ENCODE results near the gene DOCK8.
"Not testable (repeated sequence)": the region's sequence is repeated elsewhere in the genome, so short reads cannot be mapped to it uniquely, and the experiment has no call there.

DOCK8 gene

DNA sequence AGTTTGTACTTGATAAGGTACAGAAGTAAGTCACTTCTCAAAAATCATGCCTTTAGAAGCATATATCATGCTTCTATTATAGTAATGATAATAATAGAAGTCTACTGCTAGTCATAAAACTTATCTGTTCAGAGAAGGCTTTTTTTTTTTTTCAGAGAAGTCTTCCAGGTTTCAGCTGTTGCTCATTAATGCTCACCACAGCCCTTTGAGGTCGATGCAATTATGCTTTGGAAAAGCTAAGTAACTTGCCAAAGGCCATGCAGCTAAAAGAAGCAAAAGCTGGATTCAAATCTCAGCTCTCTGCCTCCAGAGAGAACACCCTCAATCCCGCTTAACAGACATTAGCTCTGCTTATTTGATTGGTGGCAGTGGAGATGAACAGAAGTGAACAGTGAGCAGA lies 150.8 kb downstream of the DOCK8 start:
- no peak for DNase-seq (ENCODE audit: low spot score)

DNA sequence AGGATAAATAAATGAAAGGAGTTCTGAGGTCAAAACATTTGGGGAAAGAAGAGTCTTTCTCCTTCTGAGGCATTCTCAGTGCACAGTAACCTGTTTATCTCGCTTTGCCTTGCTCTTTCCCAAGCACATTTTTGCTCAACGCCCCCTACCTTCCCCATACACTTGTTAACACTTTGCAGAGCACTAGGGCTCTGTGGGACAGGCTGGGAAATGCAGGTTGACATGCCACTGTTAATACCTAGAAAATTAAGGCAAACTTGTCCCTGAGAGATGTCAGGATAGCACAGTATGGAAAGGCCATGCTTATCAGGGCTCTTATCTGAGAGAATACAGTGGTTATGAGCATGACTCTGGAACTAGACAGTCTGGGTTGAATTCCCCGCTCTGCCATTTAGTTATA lies 152.0 kb downstream of the DOCK8 start:
- no peak for DNase-seq (ENCODE audit: low spot score)

DNA sequence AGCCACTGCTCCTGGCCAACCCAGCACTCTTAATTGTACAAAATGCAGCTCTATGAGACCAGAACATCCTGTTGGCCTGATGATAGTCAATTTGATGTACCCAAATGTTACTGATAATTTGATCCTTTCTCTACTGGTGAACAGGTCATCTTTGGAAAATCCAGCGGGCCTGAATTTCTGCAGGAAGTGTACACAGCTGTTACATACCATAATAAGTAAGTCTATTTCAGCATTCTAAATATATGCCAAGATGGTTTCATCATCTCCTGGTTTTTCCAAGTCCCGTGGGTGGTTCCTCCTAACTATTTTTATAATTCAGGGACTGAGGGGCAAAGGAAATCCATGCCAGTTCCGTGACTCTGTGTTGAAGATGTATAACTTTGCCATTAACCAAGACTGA lies 155.4 kb downstream of the DOCK8 start:
- DNase-seq (ENCODE audit: low spot score) = no peak

DNA sequence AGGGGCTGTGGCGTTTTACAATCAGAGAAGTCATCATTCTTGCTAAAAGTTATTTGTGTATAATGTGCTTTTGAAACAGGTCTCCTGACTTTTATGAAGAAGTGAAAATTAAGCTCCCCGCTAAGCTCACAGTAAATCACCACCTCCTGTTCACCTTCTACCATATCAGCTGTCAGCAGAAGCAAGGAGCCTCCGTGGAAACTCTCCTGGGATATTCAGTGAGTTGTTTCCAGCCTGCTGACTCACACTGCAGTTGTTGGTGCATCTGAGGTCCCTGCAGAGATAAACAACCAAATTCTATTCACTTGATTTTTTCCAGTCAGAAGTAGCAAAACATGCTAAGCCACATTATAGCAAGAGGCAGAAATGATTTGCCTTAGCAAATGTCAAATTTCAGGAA lies 156.7 kb downstream of the DOCK8 start:
- no peak for DNase-seq (ENCODE audit: low spot score)

DNA sequence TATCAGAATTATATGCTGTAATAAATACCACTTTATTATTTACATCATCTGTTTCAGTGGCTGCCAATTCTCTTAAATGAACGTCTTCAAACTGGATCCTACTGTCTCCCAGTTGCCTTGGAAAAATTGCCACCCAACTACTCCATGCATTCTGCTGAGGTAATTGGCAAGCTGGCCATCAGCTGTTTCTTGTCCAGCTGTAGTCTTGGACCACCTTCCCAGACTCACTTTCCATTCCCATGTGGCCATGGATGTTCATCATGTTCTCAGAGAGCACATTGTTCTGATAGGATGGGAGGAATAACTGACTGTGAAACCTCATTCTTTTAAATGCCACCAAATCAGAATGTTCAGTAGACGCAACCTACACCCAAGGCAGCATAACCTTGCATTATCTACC lies 157.5 kb downstream of the DOCK8 start:
- DNase-seq (ENCODE audit: low spot score) = no peak

DNA sequence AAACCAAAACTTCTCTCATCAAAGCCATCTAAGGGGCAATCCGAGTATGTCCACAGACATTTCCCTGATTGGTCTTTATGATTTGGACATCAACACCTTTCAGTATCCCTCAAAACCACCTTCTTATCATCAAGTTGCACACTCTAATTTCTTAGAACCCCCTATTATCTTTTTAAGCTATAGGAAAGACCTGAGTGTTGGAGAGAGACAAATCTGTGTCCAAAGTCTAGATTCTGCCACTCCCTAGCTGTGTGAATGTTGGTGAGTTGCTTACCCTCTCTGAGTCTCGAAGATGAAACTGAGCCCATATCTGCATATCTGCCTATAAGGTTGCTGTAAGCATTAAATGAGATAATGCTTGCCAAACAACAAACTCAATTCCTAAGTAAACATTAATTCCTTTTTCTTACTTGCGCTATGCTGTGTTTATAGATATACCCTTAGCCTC lies 159.1 kb downstream of the DOCK8 start:
- no peak for DNase-seq (ENCODE audit: low spot score)

DNA sequence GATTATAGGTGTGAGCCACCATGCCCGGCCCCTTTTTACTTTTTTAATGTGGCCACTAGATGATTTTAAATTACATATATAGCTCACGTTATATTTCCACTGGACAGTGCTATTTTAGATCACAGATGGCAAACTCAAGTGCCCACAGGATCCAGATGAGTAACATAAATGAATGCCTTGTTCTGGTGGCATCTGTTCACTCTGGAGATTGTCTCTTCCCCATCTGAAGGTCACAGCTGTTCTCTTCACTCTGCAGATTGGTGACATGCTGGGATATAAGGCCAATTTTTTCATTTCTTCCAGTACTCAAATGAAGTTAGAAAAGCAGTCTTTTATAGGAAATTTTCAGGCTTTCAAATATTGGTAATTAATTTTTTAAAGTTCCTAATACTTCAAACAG lies 160.1 kb downstream of the DOCK8 start:
- no peak for DNase-seq (ENCODE audit: low spot score)

DNA sequence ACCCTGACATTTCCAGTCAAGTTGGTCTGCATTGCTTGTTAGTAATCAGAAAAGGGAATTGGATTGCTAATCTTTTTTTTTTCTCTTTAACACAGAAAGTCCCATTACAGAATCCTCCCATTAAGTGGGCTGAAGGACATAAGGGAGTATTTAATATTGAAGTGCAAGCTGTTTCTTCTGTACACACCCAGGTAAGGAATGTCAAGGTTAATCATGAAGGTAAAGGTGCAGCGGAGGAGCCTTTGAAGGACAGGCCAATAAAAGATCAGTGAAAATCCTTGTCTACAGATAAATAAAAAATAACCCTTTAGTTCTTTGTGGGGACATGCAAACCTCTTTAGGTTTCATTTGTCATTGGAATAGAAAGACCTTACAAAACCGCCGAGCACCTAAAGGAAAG lies 161.4 kb downstream of the DOCK8 start:
- DNase-seq (ENCODE audit: low spot score) = no peak

DNA sequence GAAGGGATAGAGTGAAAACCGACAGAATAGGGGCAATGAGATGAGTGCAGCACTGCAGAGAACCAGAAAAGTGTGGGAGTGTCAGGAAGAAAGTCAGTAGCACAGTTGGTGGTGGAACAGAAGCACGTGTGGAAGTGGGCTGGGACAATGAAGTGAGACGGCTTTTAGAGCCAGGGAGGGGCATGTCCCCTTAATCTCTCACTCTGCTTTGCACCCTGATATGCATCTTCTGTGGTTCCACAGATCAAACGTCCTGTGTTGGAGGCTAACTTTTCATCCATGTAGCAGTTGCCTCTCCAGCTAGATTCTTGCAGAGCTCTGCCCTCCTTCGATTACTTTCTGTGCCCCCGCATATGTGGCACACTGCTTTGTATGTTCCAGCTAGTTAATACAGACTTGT lies 163.6 kb downstream of the DOCK8 start:
- DNase-seq (ENCODE audit: low spot score) = no peak

DNA sequence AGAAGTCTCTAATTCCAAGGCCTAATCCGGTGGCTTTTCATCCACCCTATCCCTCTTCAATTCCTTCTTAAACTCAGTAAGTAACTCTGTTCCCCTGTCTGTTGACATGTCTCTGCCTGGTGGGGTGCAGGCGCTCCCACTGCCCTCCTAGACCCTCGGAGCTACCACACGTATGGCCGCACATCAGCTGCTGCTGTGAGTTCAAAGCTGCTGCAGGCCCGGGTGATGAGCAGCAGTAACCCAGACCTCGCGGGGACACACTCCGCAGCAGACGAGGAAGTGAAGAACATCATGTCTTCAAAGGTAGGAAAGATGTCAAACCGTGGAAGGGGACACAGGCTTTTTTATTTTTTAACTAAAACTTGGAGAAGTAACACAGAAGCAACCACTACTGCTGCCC lies 167.7 kb downstream of the DOCK8 start:
- no peak for DNase-seq (ENCODE audit: low spot score)

DNA sequence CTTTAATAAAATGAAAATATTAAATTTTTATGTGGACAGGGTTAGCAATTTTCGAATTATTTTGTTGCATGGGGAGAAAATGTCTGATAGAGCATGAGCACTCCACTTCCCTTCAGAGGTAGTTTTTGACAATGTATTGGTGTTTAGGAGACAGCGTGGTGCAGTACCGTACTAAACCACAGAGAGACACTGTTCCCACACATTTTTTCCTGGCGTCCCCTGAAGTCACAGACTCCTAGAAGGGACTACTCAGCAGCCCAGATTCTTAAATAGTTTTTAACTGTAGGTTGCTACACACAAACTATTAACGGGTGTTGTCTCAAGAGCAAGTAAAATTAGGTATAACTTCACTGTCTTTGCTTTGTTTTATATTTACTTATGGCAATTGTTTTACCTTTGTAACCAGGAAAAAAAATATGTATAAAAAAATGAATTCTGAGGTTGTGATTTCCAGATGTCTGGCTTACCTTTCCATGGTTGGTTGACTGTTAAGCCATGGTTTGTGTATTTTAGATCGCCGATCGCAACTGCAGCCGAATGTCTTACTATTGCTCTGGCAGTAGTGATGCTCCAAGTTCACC lies 171.2 kb downstream of the DOCK8 start:
- DNase-seq (ENCODE audit: low spot score) = peak; percentile 7

DNA sequence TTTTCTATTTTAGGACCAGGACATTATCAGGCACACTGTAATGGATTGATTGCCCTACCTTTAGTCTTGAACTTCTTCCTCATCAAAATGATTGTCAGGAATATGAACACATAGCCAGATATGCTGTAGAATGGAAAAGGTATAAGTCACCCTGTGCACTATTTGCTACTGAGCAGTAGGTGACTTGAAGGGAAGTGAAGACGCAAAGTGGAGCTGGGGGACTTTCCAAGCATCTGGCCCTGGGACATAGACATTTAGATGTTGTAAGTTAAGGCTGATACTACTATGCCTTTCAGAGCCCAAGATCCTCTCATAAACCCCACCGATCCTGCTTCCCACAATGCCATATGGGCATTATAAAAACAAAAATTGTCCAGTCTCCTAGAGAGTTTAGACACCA lies 174.5 kb downstream of the DOCK8 start:
- DNase-seq (ENCODE audit: low spot score) = no peak

DNA sequence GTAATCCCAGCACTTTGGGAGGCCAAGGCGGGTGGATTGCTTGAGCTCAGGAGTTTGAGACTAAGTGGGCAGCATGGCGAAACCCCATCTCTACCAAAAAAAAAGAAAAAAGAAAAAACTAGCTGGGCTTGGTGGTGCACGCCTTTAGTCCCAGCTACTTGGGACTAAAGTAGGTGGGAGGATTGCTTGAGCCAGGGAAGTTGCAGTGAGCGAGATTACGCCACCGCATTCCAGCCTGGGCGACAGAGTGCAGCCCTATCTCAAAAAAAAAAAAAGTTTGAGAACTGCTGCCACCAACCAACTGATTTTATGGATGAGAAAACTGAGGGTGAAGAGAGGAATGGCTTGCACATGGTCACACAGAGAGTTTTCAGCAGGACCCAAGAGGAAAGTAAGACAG lies 175.1 kb downstream of the DOCK8 start:
- no peak for DNase-seq (ENCODE audit: low spot score)

DNA sequence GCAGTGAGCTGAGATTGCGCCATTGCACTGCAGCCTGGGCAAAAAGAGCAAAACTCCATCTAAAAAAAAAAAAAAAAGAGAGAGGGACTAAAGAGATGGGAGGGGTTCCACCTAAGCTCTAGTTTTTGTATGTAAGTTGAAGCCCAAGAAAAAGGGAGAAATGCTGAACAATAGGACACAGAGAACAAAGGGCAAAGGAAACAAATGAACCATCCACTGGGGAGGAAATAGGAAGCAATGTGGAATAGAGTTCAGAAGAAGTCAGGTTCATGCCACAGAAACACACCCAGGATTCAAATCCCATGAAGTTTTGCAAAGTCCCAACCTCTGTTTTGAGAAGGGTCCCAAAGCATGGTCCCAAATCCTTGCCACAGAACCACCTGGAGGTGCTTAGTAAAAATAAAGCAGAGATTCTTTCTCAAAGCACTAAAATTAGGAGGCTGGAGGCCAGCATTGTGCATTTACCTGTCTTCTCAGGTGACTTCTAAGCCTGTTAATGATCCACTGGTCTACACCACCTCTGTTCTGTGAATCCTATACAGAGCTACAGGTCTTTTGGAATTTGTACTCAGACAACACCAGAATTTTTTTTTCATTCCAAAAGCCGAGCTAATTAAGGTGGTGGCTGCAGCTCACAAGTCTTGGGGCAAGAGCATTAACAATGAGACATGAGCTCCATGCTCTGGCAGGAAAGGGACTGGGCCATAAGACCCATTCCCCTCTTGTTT lies 177.6 kb downstream of the DOCK8 start:
- DNase-seq (ENCODE audit: low spot score) = no peak

DNA sequence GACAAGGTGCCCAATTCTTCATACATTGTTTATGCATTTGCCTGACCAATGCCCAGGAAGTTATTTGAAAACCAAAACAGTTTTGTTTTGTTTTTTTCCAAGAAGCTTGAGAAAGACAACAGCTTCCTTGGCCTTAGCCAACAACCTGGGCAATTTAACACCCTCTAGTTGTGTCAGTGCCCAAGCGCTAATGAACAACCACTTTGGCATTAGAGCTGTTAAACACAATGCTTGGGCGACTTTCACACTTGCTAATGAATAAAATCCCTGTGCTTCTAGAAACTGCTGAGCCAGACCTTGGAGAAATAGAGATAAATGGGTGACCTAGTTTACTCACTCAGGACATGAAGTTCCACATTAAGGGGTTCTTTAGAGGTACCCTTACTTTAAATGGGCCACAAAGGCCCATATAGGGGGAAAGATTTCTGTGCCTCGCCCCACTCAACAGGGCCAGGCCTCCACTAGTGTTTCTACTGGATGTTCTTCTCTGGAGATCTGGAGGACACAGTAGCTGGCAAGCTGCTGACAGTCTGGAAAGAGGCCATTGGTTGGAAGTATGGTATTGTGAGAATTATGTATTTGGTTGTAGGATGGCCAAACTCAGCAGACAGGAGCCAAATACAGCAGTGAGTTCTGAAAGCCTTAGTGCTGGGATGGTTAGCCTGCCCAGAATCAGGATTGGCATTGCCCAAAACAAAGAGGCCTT lies 179.8 kb downstream of the DOCK8 start:
- DNase-seq (ENCODE audit: low spot score) = no peak

DNA sequence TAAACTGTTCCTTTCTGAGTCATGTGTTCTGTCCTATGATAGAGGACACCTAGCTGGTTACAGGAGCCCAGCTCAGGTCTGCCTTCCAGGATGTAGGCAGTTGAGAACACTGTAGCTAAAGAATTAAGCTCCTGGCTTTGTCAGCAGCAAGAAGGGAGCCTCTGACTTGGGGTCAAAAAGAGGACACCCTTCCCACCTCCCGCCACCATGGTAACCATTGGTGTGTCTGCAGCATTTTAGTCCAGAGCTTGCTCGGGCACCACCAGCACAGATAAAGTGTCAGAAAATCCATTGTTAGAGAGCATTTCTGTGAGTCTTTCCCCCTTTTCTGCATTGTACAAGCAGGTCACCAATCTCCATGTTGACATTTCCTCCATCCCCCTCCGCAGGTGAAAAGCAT lies 181.7 kb downstream of the DOCK8 start:
- DNase-seq (ENCODE audit: low spot score) = no peak

DNA sequence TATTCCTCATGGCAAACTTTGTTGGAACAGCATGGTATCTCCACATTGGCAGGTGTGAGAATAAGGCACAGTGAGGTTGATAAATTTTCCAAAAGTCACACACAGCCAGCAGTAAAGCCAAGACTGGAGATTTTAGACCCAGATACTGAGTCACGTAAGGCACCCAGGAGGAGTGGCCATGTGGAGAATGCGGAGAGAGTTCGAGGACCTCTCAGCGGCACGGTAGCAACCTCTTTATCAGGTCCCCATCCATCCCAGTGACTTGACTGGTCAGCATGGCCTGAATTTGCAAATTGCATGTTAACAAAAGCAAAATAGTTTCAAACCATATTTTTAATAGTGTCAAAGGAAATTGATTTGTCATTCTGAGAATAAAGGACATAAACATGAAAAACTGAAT lies 183.4 kb downstream of the DOCK8 start:
- no peak for DNase-seq (ENCODE audit: low spot score)

DNA sequence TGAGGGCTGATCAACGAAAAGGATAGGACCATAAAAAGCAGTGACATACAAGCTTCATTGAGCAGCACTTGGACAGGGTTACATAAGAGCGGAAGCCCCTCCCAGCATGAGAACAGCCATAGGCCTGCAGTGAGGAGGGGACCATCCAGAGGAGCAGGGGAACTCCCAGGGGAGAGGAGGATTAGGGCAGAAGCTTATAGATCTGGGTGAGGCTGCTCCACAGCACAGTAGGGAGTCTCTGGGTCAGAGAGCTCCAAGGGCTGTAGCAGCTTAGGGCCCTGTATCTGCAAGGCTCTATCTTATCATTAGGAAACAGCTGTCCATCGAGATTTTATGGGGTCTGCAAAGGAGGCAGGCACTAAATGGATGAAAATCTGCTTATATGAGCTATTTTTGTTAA lies 186.6 kb downstream of the DOCK8 start:
- DNase-seq (ENCODE audit: low spot score) = no peak

DNA sequence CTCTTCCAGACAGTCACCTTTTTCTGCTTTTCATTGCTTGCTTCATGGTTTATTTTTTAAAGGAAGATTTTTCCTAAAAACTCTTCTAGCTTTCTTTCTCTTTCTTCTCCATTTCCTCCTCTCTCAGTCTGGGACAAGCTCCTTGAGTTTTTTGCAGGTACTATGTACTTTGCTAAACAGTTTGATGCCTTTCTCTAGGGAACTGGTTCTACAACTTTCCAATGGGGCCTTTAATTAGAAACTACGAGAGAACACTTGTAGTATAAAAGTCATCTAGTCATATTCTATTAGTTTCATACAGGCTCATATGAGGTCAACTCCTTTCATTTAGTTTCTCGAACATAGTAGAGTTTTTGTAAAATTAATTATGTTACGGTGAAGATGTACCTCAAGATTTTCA lies 189.6 kb downstream of the DOCK8 start:
- DNase-seq (ENCODE audit: low spot score) = no peak

DNA sequence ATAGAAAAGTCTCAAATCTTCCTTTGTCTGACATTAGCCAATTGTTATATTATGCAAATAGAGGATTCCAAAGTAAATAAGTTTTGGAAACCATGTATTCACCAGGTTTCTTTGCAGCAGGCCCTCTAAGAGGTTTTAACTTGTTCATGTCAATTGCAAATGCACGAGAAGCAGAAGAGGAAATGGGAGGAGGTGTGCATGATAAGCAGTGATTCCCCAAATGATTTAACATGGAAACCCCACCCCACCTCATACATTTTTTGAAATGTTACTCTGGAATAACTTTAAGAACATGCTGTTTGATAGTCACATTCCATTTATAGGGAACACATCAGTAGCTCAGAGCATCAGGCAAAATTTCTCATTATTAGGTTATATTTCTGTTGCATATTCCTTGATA lies 190.7 kb downstream of the DOCK8 start:
- DNase-seq (ENCODE audit: low spot score) = no peak

DNA sequence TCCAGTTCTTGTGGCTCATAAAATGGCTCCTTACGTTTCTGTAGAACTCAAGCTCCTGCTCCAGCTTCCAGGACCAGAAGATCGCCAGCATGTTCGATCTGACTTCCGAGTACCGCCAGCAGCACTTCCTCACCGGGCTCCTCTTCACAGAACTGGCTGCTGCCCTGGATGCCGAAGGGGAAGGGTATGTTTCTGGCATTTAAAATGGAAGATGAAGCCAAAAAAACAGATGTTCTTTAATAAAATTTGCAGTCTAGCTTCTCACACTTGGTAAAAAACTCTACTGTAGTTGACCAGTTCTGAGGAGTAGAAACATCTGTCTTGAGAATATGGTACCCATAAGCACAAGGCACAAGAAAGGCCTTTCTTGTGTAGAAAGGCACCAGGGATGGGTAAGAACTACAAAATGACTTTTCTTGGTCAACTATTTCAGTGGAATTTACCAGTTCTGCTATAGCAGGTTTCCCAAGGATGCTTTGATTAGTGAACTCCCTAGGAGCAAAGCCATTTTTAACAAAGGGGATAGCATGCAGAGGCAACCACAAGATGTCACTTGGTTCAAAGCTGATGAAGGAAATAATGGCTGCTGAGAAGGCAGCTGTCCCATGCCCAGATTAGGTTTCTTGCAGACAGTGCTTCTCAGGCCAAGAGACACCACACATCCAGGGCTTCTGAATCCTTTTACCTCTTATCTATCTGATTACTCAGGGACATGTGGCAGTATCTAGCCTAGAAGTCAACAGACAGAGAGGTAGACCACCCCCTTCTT lies 192.4 kb downstream of the DOCK8 start:
- DNase-seq (ENCODE audit: low spot score) = no peak

DNA sequence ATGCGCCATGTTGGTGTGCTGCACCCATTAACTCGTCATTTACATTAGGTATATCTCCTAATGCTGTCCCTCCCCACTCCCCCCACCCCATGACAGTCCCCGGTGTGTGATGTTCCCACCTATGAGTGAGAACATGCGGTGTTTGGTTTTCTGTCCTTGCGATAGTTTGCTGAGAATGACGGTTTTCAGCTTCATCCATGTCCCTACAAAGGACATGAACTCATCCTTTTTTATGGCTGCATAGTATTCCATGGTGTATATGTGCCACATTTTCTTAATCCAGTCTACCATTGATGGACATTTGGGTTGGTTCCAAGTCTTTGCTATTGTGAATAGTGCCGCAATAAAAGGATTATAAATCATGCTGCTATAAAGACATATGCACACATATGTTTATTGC lies 195.0 kb downstream of the DOCK8 start:
- DNase-seq (ENCODE audit: low spot score) = not testable (repeated sequence)

DNA sequence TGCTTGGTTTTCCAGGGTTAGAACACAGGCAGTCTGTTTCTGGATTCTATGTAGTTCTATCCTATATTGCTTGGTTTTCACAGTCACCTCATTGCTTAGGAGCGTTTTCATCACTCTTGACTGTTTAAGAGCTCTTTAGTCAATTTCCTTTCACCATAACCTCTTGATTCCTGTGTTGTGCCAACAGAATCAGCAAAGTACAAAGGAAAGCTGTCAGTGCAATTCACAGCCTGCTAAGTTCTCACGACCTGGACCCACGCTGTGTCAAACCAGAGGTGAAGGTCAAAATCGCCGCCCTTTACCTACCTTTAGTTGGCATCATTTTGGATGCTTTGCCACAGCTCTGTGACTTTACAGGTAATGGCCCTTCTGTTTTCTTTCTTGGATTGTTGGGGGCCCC lies 199.9 kb downstream of the DOCK8 start:
- DNase-seq (ENCODE audit: low spot score) = no peak

Data from CD4-positive, alpha-beta T cell treated with Interleukin-15 for 4 hours (primary cell).